Heart left ventricle (tissue), 16 donors: ENCODE data around the gene KNG1. TPM values are rescaled to one million over a fixed set of nuclear protein-coding genes. Genes with fewer than 3 reads are reported as not detected.
A peak's percentile ranks its signal among the peaks of the same experiment; 100 is the strongest.
"Not testable (repeated sequence)": the region's sequence is repeated elsewhere in the genome, so short reads cannot be mapped to it uniquely, and the experiment has no call there.

Experiments used
- ATAC-seq, 4 donors: fragments of 200-7000 bp; cut with Tn5 transposase; one replicate each; pipeline ENCODE4 v1.9.1; 2020 to 2022; ENCODE audit warnings: moderate library complexity in 4 of 4, mild to moderate bottlenecking in 3 of 4, moderate number of reproducible peaks in 1 of 4
- DNase-seq, 5 donors: peaks; one replicate each; pipeline ENCODE4 v3.0.0-alpha.2; 2020
- H3K27ac ChIP-seq, 12 donors: fragments of 200-600 bp; sonication (generic) in 4 of 12; one replicate each; pipeline versions ENCODE4 v1.5.0 to v1.8.0; 2016 to 2022; ENCODE audit warnings: mild to moderate bottlenecking in 2 of 12
- H3K27me3 ChIP-seq, 9 donors: fragments of 200-600 bp; sonication (generic) in 2 of 9; one replicate each; pipeline versions ENCODE4 v1.5.1 to v1.8.0; 2016 to 2022; ENCODE audit warnings: mild to moderate bottlenecking in 3 of 9
- H3K36me3 ChIP-seq, 9 donors: fragments of 200-600 bp; sonication (generic) in 2 of 9; one replicate each; pipeline versions ENCODE4 v1.5.0 to v1.8.0; 2018 to 2022; ENCODE audit warnings: mild to moderate bottlenecking in 2 of 9
- H3K4me1 ChIP-seq, 12 donors: fragments of 200-600 bp; sonication (generic) in 4 of 12; one replicate each; pipeline versions ENCODE4 v1.5.0 to v1.8.0; 2016 to 2022; ENCODE audit warnings: mild to moderate bottlenecking in 3 of 12
- H3K4me3 ChIP-seq, 12 donors: fragments of 200-600 bp; sonication (generic) in 4 of 12; one replicate each; pipeline versions ENCODE4 v1.5.0 to v1.8.0; 2017 to 2022; ENCODE audit warnings: mild to moderate bottlenecking in 9 of 12, moderate library complexity in 4 of 12
- H3K9me3 ChIP-seq, 12 donors: fragments of 200-600 bp; sonication (generic) in 4 of 12; one replicate each; pipeline versions ENCODE4 v1.5.0 to v1.8.0; 2016 to 2022; ENCODE audit warnings: mild to moderate bottlenecking in 1 of 12
- CTCF ChIP-seq, 12 donors: fragments of 200-600 bp; sonication (generic) in 4 of 12; IDR thresholded peaks; one replicate each; pipeline versions ENCODE4 v1.5.0 to v1.8.0; 2018 to 2022; ENCODE audit warnings: antibody characterized with exemption in 12 of 12, mild to moderate bottlenecking in 5 of 12
- POLR2A ChIP-seq, 2 donors: fragments of 450-650 bp; IDR thresholded peaks; one replicate each; pipeline ENCODE4 v1.6.1; 2017; ENCODE audit warnings: antibody characterized with exemption in 2 of 2, mild to moderate bottlenecking in 2 of 2, moderate library complexity in 2 of 2
- WGBS, 4 donors: extraction: QIAGEN DNeasy Blood & Tissue Kit in 2 of 4; methylation state at CpG; one replicate each; pipeline versions ENCODE4 v1.1.5 to v1.1.7; 2013 to 2018; 5-methylcytosine and 5-hydroxymethylcytosine counted together
- intact Hi-C, 10 donors: fragments of 100-400 bp; cut with DNase I; formaldehyde crosslinking; loops; one replicate each; pipeline versions ENCODE4 v1.11.1 to v1.14.2; 2022
- polyA plus RNA-seq, 2 donors: library from polyadenylated mRNA; stranded (reverse); fragments of 200-250 nt; gene quantifications; one replicate each; pipeline ENCODE4 v1.2.3, GENCODE V29; 2013
- total RNA-seq, 9 donors: library from RNA; depleted of rRNA in 2 of 9; stranded (reverse); fragments of >200 nt in 2 of 9; fragmentation: NEBNext Ultra II Directional in 3 of 9; extraction: Animal tissue kit (Norgen Biotek cat#: 25700) in 3 of 9; gene quantifications; one replicate each; pipeline versions ENCODE4 v1.1.0 to v1.2.4, GENCODE V29; 2016 to 2023
- donor health status: ischemic (EF 13 %, LVEDD 7.1; RV severe dilation, severe dysfunction).
- donor health status: healthy with polysubstance abuse.
- donor health status: DM: no; HTN: yes; CAD: no.
- donor health status: DM: no; HTN: no; CAD: no.
- donor health status: ischemic (EF 25% LVEDD 6.9; RV normal size, moderate dysfunction).
- donor health status: ischemic (EF 25% LVEDD 5.7; RV mildly dilated, moderate dysfunction).
- donor health status: healthy.
- donor health status: DM: yes; HTN: yes; CAD: no.
- donor health status: ischemic (EF 35%, LVEDD 5.7; RV mildly dilated, moderate dysfunction).
- donor health status: nonischemic (EF 11% LVEDD 7.7; RV severe dilation, severe dysfunction).
- donor health status: DM: yes; HTN: yes; CAD: no.
- donor health status: PGD.
- donor health status: ischemic (EF 29% LVEDD 5.4; RV normal size, mild dysfunction).
- donor health status: nonischemic (EF 23%, LVEDD 6.1; RV moderate dilation, normal function).

Gene KNG1
- total and polyA plus RNA-seq, 11 donors = 0.11 to 1.0 (median 0.21) TPM; not detected in 5

DNA sequence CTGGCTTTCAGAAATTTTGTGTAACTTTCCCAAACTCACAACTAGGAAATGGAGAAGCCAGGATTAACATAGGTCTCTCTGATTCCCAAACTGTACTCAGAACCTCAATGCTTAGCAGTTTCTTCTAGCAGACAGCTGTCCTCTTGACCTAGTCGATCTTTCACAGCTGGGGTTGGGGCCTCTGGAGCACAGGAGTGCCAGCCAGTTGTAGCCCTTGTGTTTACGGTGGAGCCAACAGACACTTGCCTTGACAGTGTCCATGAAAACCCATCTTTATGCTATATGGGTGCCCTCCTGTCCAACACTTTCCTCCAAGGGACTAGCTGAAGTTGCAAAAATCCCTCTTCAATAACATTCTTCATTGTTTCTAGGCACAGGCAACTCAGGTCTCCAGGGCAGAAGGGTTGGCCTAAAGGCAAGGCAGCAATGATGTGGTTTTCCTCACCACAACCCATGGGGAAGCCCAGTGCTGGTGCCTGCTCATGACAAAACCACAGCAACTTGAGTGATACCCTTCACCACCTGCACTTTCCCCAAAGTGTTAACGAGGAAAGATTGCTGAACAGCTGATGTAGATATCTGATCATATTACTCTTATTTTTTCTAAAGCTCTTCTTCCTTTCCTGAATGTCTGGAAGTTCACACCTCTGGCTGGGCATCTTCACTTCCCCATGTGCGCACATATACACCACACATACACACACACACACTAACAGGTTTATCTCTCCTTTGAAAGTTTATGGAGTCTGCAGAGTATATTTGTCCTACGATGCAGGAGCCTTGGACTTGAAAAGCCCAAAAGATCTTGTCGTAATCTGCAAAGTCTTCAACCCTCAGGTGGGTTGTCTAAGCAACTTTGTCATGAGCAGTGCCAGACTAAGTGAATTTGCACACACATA is 11.0 kb upstream of the KNG1 start:
- Histone ChIP-seq H3K36me3 (no peaks in the 10 kb centered on the region), H3K27me3 (no peaks in the 10 kb centered on the region), H3K4me3 (no peak overlapping the region), H3K27ac (no peak overlapping the region), H3K9me3 (no peaks in the 10 kb centered on the region), H3K4me1 (peaks cover 0 to 9% (median 0%) of the 10 kb centered on the region in 12 donors)
- no peak for ATAC-seq
- no peak for TF ChIP-seq CTCF (IDR thresholded peaks at IDR 0.05)
- no peak for TF ChIP-seq POLR2A (IDR thresholded peaks at IDR 0.05)
- WGBS, 4 donors = 80 to 84% (median 81%) methylated on average over 6 of the region's 6 CpGs
- no peak for DNase-seq
- intact Hi-C loops = no loop called here

DNA sequence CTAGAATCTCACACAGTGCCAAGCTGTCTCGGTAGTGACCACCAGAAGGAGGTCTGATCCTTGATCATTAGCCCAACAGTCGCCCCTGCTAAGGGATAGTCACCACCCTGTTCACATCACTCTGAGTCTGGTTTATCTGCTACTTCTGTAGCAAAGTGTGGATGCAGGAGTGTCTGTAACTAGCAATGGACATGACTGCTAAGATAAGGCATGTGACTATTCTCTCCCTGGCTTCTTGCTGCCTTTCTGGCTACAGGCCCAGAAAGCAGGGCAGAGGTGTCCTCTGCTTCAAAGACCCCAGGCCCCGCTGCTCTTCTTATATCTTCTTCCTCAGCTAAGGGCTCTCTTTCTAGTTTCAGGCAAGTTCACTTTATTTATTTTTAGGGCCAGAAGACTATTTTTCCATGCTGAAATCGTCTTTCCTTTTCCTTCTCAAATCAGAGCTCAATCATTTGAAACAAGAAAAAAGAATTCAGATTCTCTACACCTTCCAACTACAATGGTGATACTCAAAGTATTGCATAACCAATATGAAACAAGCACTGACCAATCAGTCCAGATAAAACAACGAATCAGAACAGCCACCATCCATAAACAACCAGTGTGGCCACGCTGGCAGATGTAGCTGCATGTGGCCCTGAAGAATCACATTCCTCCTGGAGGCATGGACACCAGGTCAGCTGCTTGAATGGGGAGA is 8.0 kb upstream of the KNG1 start:
- TF ChIP-seq CTCF (IDR thresholded peaks at IDR 0.05) (no peak), POLR2A (IDR thresholded peaks at IDR 0.05) (no peak)
- DNase-seq = no peak
- ATAC-seq = peak; percentile 60 to 80 (median 66)
- H3K4me1 ChIP-seq = peaks cover 0 to 9% (median 0%) of the 10 kb centered on the region in 12 donors
- no peaks in the 10 kb centered on the region for H3K27me3 ChIP-seq
- intact Hi-C loops = no loop called here
- WGBS, 4 donors = 40 to 44% (median 42%) methylated on average over 6 of the region's 6 CpGs
- H3K36me3 ChIP-seq = no peaks in the 10 kb centered on the region
- H3K4me3 ChIP-seq = no peak overlapping the region
- no peak overlapping the region for H3K27ac ChIP-seq
- no peaks in the 10 kb centered on the region for H3K9me3 ChIP-seq

GRCh38 chr3:186710694-186711093 is 6.5 kb upstream of the KNG1 start:
- H3K9me3 ChIP-seq, DNase-seq, H3K4me1 ChIP-seq, ATAC-seq, H3K4me3 ChIP-seq, H3K36me3 ChIP-seq, H3K27me3 ChIP-seq, intact Hi-C loops, H3K27ac ChIP-seq: not testable (repeated sequence)
- WGBS, 4 donors = 62 to 87% (median 76%) methylated on average over 4 of the region's 4 CpGs

DNA sequence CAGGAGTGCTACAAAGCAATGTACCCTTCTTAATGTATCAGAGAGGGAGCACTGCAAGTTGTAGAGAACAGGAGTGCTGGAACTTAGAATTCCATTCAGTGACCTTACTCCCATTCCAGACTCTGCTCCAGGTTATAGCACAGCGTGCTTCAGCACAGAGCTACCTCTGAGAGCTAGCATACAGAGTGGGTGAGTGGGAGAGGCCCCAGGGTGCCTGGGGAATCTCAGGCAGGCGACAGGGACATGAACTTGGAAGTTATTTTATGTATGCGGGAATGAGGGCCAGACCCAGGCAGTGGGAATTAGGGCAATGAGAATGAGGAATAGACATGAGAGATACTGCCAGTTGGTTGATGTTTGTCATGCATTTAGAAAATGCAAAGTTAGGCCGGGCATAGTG is 3.7 kb upstream of the KNG1 start:
- TF ChIP-seq POLR2A (IDR thresholded peaks at IDR 0.05) (no peak), CTCF (IDR thresholded peaks at IDR 0.05) (no peak)
- Histone ChIP-seq H3K27me3 (no peaks in the 10 kb centered on the region), H3K9me3 (no peaks in the 10 kb centered on the region), H3K27ac (no peak overlapping the region), H3K4me1 (peaks cover 0 to 9% (median 0%) of the 10 kb centered on the region in 12 donors), H3K4me3 (no peak overlapping the region), H3K36me3 (no peaks in the 10 kb centered on the region)
- ATAC-seq (peak in 3 of 4 donors; percentile 22 to 70 (median 60)), DNase-seq (no peak)
- intact Hi-C loops = no loop called here
- 41 to 57% (median 45%) methylated on average over 4 of the region's 4 CpGs for WGBS, 4 donors
